Measurements from ENCODE around the gene GLIPR1L1. TPM values are rescaled to one million over a fixed set of nuclear protein-coding genes. Genes with fewer than 3 reads are reported as not detected.

The GLIPR1L1 gene
- total and polyA plus RNA-seq, 2 experiments from 2014 or later = 4.4 TPM; not detected in 1

DNA sequence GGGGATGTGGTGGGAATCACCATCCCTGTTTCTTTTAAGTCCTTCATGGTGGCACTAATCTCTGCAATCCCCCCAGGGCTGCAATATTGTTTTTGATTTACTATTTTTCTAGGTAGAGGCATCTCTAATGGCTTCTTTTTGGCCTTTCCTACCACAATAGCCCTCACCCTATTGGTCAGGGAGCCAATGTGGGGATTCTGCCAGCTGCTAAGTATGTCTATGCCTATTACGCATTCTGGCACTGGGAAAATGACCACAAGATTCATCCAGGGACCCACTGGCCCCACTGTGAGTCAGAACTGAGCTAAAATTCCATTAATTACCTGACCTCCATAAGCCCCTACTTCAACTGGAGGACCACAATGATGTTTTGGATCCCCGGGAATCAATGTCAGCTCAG lies 40.5 kb downstream of the GLIPR1L1 start:
- Mint-ChIP-seq H3K27me3 (ENCODE audit: insufficient read depth, low read depth, poor library complexity) (no peaks in the 10 kb centered on the region), H3K27ac (no peak overlapping the region), H3K4me1 (peaks cover 5% of the 10 kb centered on the region), H3K4me3 (no peak overlapping the region), H3K36me3 (ENCODE audit: low read depth) (peaks cover 30% of the 10 kb centered on the region), H3K9me3 (no peaks in the 10 kb centered on the region)
- H3K79me2 ChIP-seq (replicated peaks; ENCODE audit: insufficient read depth) = no peaks in the 10 kb centered on the region
- H3K36me3 ChIP-seq (ENCODE audit: insufficient read depth) = no peaks in the 10 kb centered on the region
- ATAC-seq (no peak), DNase-seq (ENCODE audit: low spot score) (no peak)
- no peaks in the 10 kb centered on the region for H3K27me3 ChIP-seq (ENCODE audit: insufficient read depth)
- H4K20me1 ChIP-seq (replicated peaks; ENCODE audit: insufficient read depth) = no peaks in the 10 kb centered on the region
- no peaks in the 10 kb centered on the region for H3F3A ChIP-seq (replicated peaks; ENCODE audit: low read depth)
- no peak overlapping the region for H3K4me3 ChIP-seq
- no peak overlapping the region for H3K27ac ChIP-seq (ENCODE audit: low read depth)
- H3K4me1 ChIP-seq (ENCODE audit: insufficient read depth) = no peaks in the 10 kb centered on the region
- no peak overlapping the region for H3K4me2 ChIP-seq
- H2AFZ ChIP-seq = no peak overlapping the region
- TF ChIP-seq, protein P1, sequence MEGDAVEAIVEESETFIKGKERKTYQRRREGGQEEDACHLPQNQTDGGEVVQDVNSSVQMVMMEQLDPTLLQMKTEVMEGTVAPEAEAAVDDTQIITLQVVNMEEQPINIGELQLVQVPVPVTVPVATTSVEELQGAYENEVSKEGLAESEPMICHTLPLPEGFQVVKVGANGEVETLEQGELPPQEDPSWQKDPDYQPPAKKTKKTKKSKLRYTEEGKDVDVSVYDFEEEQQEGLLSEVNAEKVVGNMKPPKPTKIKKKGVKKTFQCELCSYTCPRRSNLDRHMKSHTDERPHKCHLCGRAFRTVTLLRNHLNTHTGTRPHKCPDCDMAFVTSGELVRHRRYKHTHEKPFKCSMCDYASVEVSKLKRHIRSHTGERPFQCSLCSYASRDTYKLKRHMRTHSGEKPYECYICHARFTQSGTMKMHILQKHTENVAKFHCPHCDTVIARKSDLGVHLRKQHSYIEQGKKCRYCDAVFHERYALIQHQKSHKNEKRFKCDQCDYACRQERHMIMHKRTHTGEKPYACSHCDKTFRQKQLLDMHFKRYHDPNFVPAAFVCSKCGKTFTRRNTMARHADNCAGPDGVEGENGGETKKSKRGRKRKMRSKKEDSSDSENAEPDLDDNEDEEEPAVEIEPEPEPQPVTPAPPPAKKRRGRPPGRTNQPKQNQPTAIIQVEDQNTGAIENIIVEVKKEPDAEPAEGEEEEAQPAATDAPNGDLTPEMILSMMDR (conservative IDR thresholded peaks at IDR 0.05; ENCODE audit: low read depth in 2 of 2) = no peak
- TF ChIP-seq, protein P2, sequence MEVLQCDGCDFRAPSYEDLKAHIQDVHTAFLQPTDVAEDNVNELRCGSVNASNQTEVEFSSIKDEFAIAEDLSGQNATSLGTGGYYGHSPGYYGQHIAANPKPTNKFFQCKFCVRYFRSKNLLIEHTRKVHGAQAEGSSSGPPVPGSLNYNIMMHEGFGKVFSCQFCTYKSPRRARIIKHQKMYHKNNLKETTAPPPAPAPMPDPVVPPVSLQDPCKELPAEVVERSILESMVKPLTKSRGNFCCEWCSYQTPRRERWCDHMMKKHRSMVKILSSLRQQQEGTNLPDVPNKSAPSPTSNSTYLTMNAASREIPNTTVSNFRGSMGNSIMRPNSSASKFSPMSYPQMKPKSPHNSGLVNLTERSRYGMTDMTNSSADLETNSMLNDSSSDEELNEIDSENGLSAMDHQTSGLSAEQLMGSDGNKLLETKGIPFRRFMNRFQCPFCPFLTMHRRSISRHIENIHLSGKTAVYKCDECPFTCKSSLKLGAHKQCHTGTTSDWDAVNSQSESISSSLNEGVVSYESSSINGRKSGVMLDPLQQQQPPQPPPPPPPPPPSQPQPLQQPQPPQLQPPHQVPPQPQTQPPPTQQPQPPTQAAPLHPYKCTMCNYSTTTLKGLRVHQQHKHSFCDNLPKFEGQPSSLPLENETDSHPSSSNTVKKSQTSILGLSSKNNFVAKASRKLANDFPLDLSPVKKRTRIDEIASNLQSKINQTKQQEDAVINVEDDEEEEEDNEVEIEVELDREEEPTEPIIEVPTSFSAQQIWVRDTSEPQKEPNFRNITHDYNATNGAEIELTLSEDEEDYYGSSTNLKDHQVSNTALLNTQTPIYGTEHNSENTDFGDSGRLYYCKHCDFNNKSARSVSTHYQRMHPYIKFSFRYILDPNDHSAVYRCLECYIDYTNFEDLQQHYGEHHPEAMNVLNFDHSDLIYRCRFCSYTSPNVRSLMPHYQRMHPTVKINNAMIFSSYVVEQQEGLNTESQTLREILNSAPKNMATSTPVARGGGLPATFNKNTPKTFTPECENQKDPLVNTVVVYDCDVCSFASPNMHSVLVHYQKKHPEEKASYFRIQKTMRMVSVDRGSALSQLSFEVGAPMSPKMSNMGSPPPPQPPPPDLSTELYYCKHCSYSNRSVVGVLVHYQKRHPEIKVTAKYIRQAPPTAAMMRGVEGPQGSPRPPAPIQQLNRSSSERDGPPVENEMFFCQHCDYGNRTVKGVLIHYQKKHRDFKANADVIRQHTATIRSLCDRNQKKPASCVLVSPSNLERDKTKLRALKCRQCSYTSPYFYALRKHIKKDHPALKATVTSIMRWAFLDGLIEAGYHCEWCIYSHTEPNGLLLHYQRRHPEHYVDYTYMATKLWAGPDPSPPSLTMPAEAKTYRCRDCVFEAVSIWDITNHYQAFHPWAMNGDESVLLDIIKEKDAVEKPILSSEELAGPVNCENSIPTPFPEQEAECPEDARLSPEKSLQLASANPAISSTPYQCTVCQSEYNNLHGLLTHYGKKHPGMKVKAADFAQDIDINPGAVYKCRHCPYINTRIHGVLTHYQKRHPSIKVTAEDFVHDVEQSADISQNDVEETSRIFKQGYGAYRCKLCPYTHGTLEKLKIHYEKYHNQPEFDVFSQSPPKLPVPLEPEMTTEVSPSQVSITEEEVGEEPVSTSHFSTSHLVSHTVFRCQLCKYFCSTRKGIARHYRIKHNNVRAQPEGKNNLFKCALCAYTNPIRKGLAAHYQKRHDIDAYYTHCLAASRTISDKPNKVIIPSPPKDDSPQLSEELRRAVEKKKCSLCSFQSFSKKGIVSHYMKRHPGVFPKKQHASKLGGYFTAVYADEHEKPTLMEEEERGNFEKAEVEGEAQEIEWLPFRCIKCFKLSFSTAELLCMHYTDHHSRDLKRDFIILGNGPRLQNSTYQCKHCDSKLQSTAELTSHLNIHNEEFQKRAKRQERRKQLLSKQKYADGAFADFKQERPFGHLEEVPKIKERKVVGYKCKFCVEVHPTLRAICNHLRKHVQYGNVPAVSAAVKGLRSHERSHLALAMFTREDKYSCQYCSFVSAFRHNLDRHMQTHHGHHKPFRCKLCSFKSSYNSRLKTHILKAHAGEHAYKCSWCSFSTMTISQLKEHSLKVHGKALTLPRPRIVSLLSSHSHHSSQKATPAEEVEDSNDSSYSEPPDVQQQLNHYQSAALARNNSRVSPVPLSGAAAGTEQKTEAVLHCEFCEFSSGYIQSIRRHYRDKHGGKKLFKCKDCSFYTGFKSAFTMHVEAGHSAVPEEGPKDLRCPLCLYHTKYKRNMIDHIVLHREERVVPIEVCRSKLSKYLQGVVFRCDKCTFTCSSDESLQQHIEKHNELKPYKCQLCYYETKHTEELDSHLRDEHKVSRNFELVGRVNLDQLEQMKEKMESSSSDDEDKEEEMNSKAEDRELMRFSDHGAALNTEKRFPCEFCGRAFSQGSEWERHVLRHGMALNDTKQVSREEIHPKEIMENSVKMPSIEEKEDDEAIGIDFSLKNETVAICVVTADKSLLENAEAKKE (CRISPR knock-in tag; IDR thresholded peaks at IDR 0.05) = no peak
- no peak for TF ChIP-seq NANOG (IDR thresholded peaks at IDR 0.05; ENCODE audit: borderline replicate concordance)
- no peak for TF ChIP-seq ZNF331 (CRISPR knock-in tag; IDR thresholded peaks at IDR 0.05; ENCODE audit: low read depth)
- no peak for TF ChIP-seq POLR2AphosphoS5 (IDR thresholded peaks at IDR 0.05; ENCODE audit: low read depth)
- no peak for TF ChIP-seq STAT1 (IDR thresholded peaks at IDR 0.05; ENCODE audit: unreplicated experiment)
- TF ChIP-seq, protein P3, sequence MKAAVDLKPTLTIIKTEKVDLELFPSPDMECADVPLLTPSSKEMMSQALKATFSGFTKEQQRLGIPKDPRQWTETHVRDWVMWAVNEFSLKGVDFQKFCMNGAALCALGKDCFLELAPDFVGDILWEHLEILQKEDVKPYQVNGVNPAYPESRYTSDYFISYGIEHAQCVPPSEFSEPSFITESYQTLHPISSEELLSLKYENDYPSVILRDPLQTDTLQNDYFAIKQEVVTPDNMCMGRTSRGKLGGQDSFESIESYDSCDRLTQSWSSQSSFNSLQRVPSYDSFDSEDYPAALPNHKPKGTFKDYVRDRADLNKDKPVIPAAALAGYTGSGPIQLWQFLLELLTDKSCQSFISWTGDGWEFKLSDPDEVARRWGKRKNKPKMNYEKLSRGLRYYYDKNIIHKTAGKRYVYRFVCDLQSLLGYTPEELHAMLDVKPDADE (IDR thresholded peaks at IDR 0.05) = no peak
- no peak for TF ChIP-seq JUNB (IDR thresholded peaks at IDR 0.05; ENCODE audit: unreplicated experiment)
- no peak for TF ChIP-seq ZNF114 (CRISPR knock-in tag; IDR thresholded peaks at IDR 0.05)
- TF ChIP-seq EZH2phosphoT487 (IDR thresholded peaks at IDR 0.05; ENCODE audit: unreplicated experiment) = no peak
- TF ChIP-seq, protein P4, sequence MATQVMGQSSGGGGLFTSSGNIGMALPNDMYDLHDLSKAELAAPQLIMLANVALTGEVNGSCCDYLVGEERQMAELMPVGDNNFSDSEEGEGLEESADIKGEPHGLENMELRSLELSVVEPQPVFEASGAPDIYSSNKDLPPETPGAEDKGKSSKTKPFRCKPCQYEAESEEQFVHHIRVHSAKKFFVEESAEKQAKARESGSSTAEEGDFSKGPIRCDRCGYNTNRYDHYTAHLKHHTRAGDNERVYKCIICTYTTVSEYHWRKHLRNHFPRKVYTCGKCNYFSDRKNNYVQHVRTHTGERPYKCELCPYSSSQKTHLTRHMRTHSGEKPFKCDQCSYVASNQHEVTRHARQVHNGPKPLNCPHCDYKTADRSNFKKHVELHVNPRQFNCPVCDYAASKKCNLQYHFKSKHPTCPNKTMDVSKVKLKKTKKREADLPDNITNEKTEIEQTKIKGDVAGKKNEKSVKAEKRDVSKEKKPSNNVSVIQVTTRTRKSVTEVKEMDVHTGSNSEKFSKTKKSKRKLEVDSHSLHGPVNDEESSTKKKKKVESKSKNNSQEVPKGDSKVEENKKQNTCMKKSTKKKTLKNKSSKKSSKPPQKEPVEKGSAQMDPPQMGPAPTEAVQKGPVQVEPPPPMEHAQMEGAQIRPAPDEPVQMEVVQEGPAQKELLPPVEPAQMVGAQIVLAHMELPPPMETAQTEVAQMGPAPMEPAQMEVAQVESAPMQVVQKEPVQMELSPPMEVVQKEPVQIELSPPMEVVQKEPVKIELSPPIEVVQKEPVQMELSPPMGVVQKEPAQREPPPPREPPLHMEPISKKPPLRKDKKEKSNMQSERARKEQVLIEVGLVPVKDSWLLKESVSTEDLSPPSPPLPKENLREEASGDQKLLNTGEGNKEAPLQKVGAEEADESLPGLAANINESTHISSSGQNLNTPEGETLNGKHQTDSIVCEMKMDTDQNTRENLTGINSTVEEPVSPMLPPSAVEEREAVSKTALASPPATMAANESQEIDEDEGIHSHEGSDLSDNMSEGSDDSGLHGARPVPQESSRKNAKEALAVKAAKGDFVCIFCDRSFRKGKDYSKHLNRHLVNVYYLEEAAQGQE (IDR thresholded peaks at IDR 0.05; ENCODE audit: unreplicated experiment) = no peak
- TF ChIP-seq EZH2 (IDR thresholded peaks at IDR 0.05; ENCODE audit: low read depth, unreplicated experiment) = no peak
- no peak for TF ChIP-seq CREB1 (CRISPR knock-in tag; IDR thresholded peaks at IDR 0.05; ENCODE audit: low read depth)
- H3K9me2 ChIP-seq (ENCODE audit: insufficient read depth) = peaks cover 22% of the 10 kb centered on the region; the same call in 1 of the 2 replicates
